Tongue (tissue), 3 donors: Measurements from ENCODE around the gene MARCHF9. TPM values are rescaled to one million over a fixed set of nuclear protein-coding genes. Genes with fewer than 3 reads are reported as not detected.

ENCODE experiments used
- DNase-seq: peaks from one replicate; pipeline ENCODE4 v3.0.0-alpha.2; 2015
- small RNA-seq: library from RNA; depleted of rRNA; stranded (forward); fragments of <200 nt; gene quantifications from one replicate; pipeline ENCODE3, GENCODE V24; 2014; ENCODE audit warnings: low replicate concordance
- total RNA-seq: library from RNA; depleted of rRNA; stranded (reverse); fragments of >200 nt; gene quantifications from one replicate; pipeline ENCODE4 v1.2.3, GENCODE V29; 2014

The MARCHF9 gene
- total RNA-seq, 1 donor from 2014 or later: 9.2 TPM

GRCh38 chr12:57800965-57801364 lies 46.1 kb downstream of the MARCHF9 start:
- DNase-seq: no peak

GRCh38 chr12:57802607-57803006 lies 47.7 kb downstream of the MARCHF9 start:
- no peak for DNase-seq

GRCh38 chr12:57803319-57803893 lies 48.5 kb downstream of the MARCHF9 start:
- peak; percentile 45 for DNase-seq

- DNase-seq: no peak
Observed at GRCh38 chr12:57806677-57807076, 51.8 kb downstream of the MARCHF9 start.

- DNase-seq: no peak
Observed at GRCh38 chr12:57807285-57807684, 52.4 kb downstream of the MARCHF9 start.

DNA sequence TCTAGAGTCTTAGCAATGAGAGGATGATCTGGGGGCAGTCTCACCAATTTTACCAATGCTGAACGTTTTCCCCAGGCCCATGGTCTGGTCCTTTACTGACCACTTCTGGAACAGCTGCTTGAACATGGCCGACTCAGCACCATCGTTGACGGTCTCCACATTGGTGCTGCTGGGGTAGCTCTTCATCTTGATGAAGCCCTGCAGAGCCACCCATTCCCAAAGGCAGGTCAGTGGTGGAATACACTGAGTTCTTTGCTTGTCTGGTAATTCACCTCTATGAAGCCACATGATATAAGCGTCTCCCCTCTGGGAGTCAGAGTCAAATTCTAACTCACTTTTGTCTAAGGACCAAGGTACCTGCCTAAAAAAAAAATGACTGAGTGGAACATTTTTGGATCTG lies 53.4 kb downstream of the MARCHF9 start:
- no peak for DNase-seq

DNA sequence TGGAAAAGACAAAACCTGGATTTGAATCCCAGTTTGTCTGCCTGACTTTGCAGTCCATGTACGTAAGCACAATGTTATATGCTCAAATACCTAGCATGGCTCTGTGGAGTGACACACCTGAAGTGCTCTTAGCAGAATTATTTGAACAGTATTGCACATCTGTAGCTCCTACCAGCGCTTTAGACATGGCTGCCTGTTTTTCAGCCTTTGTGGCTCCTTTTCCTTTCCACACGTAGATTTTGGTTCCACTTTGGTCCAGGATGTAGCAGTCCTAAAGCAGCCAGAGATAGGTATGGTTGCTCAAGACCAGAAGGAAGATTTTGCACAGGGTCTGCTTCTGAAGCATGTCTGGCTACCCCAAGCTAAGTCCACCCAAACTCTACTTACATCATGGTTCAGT lies 54.5 kb downstream of the MARCHF9 start:
- no peak for DNase-seq

Small RNA genes lying within 50 kb of the gene (small RNA-seq; reads per million reads assigned to genes)
- not detected for gene RNU6-1083P

Other genes with a start within 250 kb of the MARCHF9 start
- gene DDIT3, start 234.6 kb upstream of the MARCHF9 start, total RNA-seq: 23.8 TPM
- 10.1 TPM for gene MBD6, start 232.3 kb upstream of the MARCHF9 start, total RNA-seq
- 140 TPM for gene DCTN2, start 207.9 kb upstream of the MARCHF9 start, total RNA-seq
- 0.82 TPM for gene KIF5A, start 205.1 kb upstream of the MARCHF9 start, total RNA-seq
- 12.6 TPM for gene PIP4K2C, start 163.9 kb upstream of the MARCHF9 start, total RNA-seq
- 19.2 TPM for gene DTX3, start 150.3 kb upstream of the MARCHF9 start, total RNA-seq
- gene ARHGEF25, start 143.7 kb upstream of the MARCHF9 start, total RNA-seq: 18.6 TPM
- gene B4GALNT1, start 121.9 kb upstream of the MARCHF9 start, total RNA-seq: 3.3 TPM
- gene OS9, start 61.0 kb upstream of the MARCHF9 start, total RNA-seq: 146 TPM
- 3.7 TPM for gene AGAP2, start 16.4 kb upstream of the MARCHF9 start, total RNA-seq
- gene TSPAN31, start 10.1 kb upstream of the MARCHF9 start, total RNA-seq: 57.0 TPM
- gene CDK4, start 2.8 kb upstream of the MARCHF9 start, total RNA-seq: 140 TPM
- gene CYP27B1, start 12.0 kb downstream of the MARCHF9 start, total RNA-seq: 0.10 TPM
- 6.9 TPM for gene METTL1, start 17.0 kb downstream of the MARCHF9 start, total RNA-seq
- 10.1 TPM for gene EEF1AKMT3, start 17.5 kb downstream of the MARCHF9 start, total RNA-seq
- 19.6 TPM for gene TSFM, start 27.7 kb downstream of the MARCHF9 start, total RNA-seq
- 12.0 TPM for gene AVIL, start 63.6 kb downstream of the MARCHF9 start, total RNA-seq
- gene CTDSP2, start 91.6 kb downstream of the MARCHF9 start, total RNA-seq: 114 TPM
- 10.2 TPM for gene ATP23, start 186.5 kb downstream of the MARCHF9 start, total RNA-seq